Dermis blood vessel endothelial cell (primary cell): ENCODE results near the gene KCNK16. TPM values are rescaled to one million over a fixed set of nuclear protein-coding genes. Genes with fewer than 3 reads are reported as not detected.

Experiments
- DNase-seq: peaks from one replicate; pipeline ENCODE4 v3.0.0; 2010
- total RNA-seq: library from RNA; depleted of rRNA; stranded (reverse); fragments of >200 nt; gene quantifications from 2 replicates; pipeline ENCODE4 v1.2.3, GENCODE V29; 2014

Gene KCNK16
- not detected in 2 replicates for total RNA-seq

- DNase-seq: no peak
Observed at GRCh38 chr6:39322306-39322850, at the start of gene KCNK16. Gene KCNK16, minus strand, starts transcription at chr6:39322702. Its CDS starts 162 bp downstream, at chr6:39322540.

GRCh38 chr6:39370390-39370789 lies 47.9 kb upstream of the KCNK16 start:
- DNase-seq: no peak

- no peak for DNase-seq
Observed at GRCh38 chr6:39369987-39370386, 47.5 kb upstream of the KCNK16 start.

- no peak for DNase-seq
Observed at GRCh38 chr6:39367700-39368099, 45.2 kb upstream of the KCNK16 start.

- DNase-seq: no peak
Observed at GRCh38 chr6:39366931-39367618, 44.6 kb upstream of the KCNK16 start.

- DNase-seq: no peak
Observed at GRCh38 chr6:39365281-39366074, 43.0 kb upstream of the KCNK16 start.

- DNase-seq: no peak
Observed at GRCh38 chr6:39363280-39363679, 40.8 kb upstream of the KCNK16 start.

- DNase-seq: peak; percentile 4
Observed at GRCh38 chr6:39362487-39362865, 40.0 kb upstream of the KCNK16 start.

GRCh38 chr6:39361657-39362486 lies 39.4 kb upstream of the KCNK16 start:
- peak; percentile 79 for DNase-seq

- DNase-seq: no peak
Observed at GRCh38 chr6:39360378-39360777, 37.9 kb upstream of the KCNK16 start.

- peak; percentile 86 for DNase-seq
Observed at GRCh38 chr6:39357998-39358686, 35.6 kb upstream of the KCNK16 start.

GRCh38 chr6:39353698-39354315 lies 31.3 kb upstream of the KCNK16 start:
- DNase-seq: no peak

GRCh38 chr6:39350723-39351505 lies 28.4 kb upstream of the KCNK16 start:
- no peak for DNase-seq

GRCh38 chr6:39348740-39349139 lies 26.2 kb upstream of the KCNK16 start:
- DNase-seq: no peak

GRCh38 chr6:39347906-39348585 lies 25.5 kb upstream of the KCNK16 start:
- DNase-seq: peak; percentile 79

- no peak for DNase-seq
Observed at GRCh38 chr6:39347206-39347605, 24.7 kb upstream of the KCNK16 start.

GRCh38 chr6:39344821-39345280 lies 22.3 kb upstream of the KCNK16 start:
- DNase-seq: peak; percentile 19

- no peak for DNase-seq
Observed at GRCh38 chr6:39343396-39343870, 20.9 kb upstream of the KCNK16 start.

GRCh38 chr6:39342692-39343395 lies 20.3 kb upstream of the KCNK16 start:
- DNase-seq: no peak
